HG03175 (cell line): ENCODE measurements around the gene PDZK1IP1.
"Not testable (repeated sequence)": the region's sequence is repeated elsewhere in the genome, so short reads cannot be mapped to it uniquely, and the experiment has no call there.

ENCODE experiments used
- ATAC-seq: cut with Tn5 transposase; IDR thresholded peaks from one replicate; pipeline ENCODE4 v1.9.1; 2021; ENCODE audit warnings: mild to moderate bottlenecking, moderate library complexity; ENCODE audit not compliant: unreplicated experiment

Gene PDZK1IP1

DNA sequence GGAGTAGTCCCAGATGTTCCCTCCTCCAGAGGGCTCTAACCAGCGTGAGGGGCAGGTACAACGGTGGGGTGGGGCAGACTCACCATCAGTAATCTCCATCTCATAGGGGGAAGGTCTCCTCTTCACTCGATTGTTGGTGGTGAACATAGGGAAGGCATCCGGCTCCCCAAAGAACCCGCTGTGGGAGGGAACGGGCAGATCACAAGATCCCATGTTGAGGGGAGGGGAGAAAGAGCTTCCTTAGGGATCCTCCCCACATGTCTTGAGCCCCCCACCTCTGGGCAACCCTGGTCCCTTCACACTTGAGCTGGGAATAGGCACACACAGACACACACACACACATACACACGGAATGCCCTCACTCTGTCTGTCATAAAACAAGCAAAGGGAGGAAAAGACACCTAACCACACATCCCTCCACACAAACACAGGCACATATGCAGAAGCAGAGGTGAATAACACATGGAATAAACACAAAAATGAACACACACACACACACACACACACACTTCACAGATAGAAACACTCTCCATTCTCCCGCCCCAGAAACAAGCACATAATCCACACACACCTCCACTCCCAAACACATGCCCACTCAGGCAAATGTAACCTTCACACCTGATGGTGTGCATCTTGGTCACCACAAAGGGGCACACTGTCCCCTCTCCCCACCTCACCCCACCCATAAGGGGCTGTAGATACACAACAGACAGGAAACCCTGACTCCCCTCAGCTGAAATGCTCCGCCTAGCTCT lies 34.3 kb upstream of the PDZK1IP1 start:
- no peak for ATAC-seq

DNA sequence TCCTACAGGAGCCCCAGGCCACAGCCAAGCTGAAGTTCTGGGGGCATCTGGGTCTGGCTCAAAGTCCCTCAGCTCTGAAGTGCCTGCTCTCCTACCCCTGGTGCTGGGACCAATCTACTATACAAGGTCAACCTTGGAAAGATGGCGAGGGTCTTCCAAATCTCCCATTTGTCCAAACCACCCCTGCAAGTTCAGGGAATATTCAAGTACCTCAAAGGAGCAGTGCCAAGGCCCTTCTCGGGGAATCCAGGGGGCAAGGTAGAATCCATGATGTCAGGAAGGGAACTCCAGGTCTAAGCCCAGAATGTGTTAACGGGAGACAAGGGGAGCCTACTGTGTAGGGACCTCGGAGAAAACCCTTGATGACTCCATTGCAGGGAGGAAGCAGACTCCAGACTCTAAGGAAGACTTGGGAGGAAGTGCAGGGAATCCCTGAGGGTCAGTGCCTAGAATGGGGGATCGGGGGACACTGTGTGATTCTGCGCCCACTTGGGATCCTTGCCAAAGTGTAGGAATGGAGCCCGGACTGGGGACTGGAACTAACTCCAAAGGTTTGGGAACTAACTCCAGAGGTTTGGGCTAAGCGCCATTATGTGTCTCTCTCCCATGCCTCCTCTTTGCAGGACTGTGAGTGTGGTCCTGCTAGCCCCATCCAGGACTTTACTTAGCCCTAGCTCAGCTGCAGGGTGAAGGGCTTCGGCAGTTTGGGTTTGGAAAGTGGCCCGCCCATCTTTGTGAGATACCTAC lies 33.5 kb upstream of the PDZK1IP1 start:
- ATAC-seq: no peak

DNA sequence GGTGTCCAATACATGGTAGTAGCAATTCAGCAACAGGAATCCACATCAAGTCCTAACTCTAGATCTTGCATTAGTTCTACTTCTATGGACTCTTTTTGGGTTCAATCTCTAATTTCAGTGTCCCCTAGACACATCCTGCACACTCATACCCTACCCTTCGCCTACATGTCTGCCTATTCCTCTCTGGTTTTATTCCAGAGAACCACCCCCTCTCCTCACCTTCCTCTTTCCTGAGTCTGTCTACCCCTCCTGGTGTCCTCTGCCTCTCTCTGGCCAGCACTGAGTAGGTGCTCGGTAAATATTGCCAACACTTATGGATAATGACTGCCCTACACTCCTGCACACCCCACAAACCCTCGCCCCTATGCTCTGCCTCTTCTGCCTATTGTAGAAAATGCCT lies 32.6 kb upstream of the PDZK1IP1 start:
- no peak for ATAC-seq

DNA sequence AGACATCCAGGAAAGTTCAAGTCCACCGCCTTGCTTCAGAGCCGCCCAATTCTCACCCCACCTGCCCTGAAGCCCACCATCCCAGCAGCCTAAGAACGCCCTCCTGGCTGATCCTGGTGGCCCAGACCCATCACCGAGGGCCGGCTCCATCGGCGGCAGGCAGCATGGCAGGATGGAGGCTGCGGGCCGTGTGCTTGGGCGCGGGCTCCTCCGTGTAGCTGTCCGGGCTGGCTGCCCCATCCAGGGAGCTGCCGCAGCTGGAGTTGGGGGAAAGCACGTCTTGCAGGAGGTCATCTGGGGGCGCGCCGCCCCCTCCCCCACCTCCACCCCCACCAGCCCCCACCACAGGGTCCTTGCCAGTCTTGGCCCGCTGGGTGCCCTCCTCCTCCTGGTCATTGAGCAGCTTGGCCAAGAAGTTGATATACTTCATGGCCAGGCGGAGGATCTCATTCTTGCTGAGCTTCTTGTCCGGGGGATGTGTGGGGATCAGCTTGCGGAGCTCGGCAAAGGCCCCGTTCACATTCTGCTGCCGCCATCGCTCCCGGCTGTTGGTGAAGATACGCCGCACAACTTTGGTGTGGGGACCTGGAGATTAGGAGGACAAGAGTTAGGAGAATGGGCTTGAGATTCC lies 29.9 kb upstream of the PDZK1IP1 start:
- ATAC-seq: no peak

DNA sequence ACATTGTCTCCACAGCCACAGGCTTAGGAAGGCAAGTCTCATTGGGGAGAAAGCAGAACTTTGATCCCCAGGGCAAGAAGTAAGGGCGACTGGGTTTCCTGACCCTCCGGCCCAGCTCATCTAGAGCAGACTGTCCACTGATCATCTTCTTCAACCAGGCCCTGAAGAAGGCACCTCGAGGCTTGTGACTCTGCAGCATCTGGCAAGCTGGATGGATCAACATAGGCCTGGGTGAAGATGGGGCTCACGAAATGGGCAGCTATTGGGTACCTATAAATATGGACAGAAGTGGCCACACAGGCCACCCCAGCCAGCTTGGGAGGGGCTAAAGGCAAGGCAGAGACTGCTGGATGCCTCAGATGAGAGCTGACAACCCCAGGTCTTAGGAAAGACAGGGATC lies 29.2 kb upstream of the PDZK1IP1 start:
- no peak for ATAC-seq

DNA sequence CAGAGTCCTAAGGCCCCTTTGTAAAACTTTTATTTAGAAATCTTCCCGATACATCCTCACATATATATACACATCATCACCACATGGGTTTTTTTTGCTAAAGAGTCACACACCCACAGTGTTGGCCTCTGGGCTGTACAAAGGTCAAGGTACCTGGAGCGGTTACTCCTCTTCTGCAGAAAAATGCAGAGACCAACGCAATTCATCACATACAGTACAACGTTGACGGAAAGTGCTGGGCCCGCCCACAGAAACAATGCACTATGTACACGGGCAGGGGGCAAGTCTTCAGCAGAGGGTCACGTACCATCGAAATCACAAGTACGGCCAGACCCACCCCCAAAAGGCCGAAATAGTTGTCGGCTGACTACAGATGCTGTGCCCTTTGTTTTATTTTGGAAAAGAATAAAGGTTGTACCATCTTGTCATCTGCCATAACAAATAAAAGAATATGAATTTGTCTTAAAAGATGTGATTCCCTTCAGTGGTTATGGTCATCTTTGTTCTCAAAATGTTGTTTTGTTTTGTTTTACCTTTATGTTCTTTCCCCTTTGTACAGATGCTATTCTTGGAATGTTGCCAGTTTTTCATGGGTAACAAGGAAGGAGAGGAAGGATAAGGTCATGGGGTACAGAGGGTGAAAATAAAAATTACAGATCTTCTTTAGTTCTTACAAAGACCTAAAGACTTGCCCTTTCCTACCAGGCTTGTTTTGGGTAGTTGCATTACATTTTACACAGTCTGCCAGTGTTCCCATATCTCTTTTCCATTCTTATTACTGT lies 26.6 kb upstream of the PDZK1IP1 start:
- no peak for ATAC-seq

DNA sequence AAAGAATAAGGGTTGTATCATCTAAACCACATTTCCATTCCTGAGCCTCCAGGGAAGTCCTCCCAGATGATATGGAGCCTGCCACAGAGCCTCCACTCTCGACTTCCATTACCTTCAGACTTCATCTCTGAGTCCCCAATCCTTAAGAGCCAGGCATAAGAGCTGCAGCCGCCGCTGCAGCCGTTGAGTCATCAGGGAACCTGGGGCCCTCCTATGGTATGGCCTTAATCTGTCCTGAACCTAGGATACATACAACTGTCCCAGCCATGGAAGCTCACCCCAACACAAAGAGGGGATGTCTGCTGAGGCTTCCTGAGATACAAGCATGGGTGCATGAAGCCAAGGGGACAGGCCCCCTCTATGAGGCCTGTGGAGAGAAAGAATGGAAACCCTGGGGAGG lies 25.9 kb upstream of the PDZK1IP1 start:
- no peak for ATAC-seq

DNA sequence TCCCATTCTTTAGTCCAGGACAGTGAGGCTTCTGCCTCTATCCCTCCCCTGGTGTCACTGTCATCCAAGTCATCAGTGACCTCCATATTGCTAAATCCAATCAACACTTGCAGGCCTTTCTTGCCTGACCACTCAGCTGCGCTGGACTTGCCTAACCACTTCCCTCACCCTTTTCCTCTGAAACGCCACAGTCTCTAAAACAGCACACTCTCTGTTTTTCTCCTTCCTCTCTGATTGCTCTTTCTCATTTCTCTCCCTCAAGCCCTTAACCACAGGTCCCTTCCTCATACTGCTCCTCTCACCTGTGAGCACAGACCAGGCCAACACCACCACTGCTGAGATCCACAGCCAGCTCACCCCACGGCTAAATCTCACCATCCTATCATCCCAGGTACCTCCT lies 24.7 kb upstream of the PDZK1IP1 start:
- no peak for ATAC-seq

DNA sequence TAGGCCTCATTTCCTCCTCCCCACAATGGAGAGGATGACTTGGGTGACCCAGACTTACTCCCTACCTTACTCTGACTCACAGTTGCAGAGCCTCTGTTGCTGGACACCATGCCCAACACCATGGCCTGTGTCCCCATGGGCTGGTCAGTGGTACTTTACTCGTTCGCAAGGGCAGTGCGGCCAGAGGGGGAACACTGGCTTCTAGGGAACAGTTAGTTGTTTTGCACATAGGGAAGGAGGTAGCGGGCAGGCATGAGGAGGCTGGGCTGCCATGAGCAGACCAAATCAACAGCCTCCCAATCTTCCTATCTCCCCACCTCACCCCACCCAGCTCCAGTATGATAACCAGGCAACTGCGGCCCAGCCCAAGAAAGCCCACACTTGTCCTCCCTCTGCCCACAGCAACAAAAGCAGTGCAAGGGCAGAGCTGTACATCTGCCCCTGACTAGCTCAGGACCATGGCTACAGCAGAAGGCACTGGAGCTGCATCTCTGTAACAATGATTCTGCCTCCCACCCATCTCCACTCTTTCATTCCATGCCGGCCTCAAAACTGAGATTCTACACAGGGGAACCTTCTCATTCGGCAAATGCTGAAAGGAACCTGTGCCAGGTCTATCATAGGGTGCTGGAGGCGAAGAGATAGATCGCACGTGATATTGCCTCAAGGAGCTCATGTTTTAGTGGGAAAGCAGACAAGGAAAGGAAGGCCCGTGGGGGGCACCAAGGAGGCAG lies 23.6 kb upstream of the PDZK1IP1 start:
- no peak for ATAC-seq

DNA sequence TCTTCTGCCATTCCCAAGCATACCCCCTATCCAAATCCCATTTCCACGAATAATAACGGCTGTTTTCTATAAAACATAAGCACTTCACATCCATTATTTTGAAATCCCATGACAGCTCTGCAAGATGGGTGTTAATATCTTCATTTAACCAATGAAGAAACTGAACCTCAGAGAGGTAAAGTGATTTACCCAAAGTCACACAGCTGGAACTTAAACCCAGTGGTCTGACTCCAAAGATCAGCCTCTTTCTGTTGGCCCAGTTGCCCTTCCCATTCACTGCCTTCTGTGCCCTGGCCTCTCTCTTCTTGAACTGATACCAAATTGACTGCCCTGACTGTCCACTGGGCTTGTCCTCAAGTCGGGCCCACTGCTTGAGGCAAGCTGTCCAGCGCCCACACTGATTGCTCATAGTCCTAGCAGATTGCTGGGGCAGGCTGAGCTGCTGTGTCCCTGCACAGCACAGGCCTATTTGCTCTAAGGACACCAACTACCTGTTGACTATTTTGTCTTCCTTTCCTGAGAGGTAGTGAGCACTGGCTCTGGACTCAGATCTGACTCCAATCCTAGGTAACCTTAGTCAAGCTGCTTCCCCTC lies 22.9 kb upstream of the PDZK1IP1 start:
- no peak for ATAC-seq

DNA sequence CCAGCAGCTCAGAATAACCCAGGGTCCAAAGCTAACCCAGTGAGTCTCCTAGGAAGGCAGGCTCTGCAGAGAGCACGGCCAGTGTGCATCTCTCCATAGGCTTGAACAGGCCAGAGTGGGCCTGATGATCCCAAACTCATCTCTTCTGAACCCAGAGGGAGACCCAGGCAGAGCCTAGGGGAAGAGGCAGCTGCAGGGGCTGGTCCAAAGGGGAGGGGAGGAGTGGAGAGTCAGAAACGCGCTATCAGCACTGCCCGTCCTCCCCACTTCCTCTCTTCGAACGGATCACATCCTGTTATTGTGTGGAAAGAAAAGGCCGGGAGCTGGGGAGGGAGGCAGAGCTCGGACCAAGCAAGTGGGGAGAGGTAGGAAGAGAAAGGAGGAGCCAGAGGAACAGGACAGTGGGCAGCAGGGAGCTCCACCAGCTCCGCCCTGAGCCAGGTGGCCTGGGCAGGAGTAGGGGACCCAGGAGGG lies 22.0 kb upstream of the PDZK1IP1 start:
- no peak for ATAC-seq

DNA sequence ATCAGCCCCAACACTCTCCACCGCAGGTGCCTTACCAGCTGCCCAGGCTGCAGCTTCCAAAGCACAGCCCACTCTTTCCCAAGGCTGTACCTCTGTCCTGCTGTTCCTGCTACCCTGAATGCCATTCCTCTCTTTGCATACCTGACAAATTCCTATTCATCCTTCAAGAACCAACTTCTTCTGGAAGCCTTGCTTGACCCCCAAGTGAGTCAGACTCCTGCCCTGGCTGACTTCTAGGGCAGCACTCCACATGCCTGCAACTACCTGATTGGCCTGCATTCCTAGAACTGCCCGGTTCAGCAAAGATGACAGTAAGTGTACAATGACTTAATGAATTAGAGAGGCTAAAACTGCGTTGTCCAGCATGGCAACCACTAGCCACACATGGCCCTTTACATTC lies 20.8 kb upstream of the PDZK1IP1 start:
- ATAC-seq: no peak

DNA sequence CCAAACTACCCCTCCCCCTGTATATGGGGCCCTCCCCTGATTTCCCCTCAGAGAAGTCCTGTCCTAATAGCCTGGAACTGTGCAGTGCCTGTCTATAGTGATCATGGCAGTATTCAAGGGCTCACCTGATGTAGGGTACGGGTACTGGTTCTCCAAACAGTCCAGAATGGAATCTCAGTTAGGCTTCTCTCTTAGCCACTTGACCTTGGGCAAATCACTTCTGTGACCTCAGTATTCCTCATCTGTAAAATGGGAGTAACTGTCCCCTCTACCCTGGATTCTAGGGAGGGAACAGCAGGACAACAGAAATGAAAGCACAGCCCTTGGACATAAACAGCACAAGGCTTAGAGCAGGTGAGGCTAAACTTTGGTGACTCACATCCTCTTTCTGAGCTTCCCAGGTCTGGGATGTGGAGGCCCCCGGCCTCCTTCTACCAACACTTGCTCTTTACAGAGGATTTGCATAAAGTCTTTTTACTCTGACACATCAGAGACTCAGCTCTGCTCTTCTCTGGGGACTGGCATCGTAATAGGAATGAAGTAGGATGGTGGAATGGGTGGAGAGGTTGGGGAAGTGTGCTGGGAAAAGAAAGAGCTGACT lies 20.0 kb upstream of the PDZK1IP1 start:
- no peak for ATAC-seq

DNA sequence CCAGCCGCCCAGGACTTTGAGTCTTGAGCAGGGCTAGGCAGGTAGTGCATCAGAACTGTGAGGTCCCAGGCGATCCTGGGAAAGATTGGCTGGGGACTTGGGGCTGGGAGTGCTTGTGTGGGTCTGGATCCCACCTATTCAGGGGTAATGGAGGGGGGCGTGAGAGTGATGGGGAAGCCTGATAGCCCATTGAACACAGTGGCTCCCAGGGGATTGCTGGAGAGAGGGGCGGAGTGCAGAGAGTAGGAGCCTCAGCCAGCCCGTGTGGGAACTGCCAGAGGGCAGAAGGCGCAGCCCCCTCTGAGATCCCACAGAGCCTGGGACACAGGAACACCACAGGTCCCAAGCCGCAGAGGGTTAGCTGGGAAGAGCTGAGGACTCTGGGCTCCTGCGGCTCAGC lies 19.3 kb upstream of the PDZK1IP1 start:
- ATAC-seq: no peak

DNA sequence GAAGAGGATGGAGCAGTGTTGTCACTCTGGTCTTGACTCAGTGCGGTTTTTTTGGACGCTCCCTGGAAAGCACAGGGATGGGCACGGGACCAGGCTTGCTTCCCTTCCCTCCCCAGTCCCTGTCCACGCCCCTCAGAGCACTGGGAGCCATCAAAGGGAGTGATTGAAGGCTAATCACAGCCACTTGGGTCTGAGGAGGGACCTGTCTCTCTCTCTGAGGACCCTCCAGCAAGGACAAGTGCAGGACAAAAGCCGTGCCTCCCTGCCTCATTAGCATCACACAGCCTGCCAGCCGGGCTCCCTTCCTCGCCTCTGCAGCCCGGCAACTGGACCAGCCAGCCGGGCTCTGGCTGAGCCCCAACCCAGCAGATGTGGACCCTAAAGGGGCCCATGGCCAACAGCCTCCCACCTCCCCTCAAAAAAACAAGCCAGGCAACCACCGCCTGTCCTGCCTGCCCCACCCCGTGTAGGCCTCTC lies 18.6 kb upstream of the PDZK1IP1 start:
- no peak for ATAC-seq

DNA sequence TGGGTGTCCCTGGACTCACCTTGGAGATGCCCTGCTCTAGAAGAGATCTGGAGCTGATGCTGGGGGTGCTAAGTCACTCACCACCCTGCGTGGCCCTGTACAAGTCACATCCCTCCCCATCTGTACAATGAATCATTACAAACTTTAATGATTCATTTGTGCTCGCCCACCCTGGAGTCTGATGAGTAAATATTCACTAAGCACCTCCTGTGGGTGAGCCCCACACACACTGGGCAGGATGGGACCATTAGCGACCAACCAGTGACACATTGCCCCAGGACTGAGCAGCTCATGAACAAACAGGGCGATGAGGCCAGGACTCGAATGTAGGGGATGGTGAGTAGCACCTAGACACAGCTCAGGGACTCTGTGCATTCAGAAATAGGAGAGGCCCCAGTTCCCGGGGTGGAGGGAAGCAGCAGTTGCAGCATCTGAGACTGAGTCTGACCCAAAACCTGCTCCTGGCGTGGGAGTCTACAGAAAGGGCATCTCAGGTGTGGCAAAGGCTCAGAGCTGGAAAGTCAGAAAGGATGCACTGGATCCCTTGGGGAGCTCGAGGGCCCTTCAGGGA lies 18.1 kb upstream of the PDZK1IP1 start:
- no peak for ATAC-seq

DNA sequence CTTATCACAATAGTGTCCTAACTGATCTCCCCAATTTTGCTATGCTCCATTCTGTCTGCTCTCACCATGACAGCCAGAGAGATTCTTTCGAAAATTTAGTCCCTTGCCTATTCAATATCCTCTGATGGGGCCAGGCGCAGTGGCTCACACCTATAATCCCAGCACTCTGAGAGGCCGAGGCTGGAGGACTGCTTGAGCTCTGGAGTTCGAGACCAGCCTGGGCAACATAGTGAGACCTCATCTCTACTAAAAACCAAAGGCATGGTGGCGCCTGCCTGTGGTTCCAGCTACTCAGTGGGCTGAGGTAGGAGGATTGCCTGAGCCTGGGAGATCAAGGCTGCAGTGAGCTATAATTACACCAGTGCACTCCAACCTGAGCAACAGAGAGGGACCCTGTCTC lies 16.1 kb upstream of the PDZK1IP1 start:
- ATAC-seq: no peak

DNA sequence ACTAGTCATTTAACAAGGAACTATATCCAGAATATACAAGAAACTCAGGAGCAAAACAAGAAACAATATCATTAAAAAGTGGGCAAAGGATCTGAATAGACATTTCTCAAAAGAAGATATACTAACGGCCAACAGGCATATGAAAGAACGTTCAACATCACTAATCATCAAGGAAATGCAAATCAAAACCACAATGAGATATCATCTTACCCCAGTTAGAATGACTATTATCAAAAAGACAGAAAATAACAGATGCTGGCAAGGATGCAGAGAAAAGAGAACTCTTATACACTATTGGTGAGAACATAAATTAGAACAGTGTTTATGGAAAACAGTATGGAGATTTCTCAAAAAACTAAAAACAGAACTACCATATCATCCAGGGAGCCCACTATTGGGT lies 13.7 kb upstream of the PDZK1IP1 start:
- ATAC-seq: not testable (repeated sequence)

DNA sequence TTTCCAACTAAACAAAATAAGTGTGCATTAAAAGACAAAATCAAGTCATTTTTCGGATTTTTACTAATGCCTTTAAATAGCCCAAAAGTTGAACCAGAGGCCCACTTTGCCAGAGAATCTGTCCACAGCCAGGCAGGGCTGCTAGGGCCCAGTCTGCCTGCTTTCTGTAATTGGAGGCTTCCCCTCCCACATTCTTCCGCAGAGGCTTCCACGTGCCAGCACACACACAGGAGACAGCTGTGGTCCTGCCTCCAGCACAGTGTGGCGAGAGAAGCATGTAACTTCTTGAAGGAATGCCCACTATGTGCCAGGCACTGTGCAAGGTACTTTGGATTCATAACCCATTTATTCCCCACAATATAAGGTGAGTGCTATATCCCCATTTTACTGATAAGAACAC lies 11.3 kb upstream of the PDZK1IP1 start:
- no peak for ATAC-seq
